ENCODE measurements around the gene DNALI1. TPM values are rescaled to one million over a fixed set of nuclear protein-coding genes. Genes with fewer than 3 reads are reported as not detected.
A peak's percentile ranks its signal among the peaks of the same experiment; 100 is the strongest.

The DNALI1 gene
- 13.2 TPM for total RNA-seq
- long read RNA-seq, transcript DNALI1-201 (6 exons, 2,649 nt), result major isoform, 7 of 13 reads
- long read RNA-seq, partial matches to known transcripts, result 0 of 13 reads
- long read RNA-seq, other reads (novel, unspliced or antisense), result 2 of 13 reads

DNA sequence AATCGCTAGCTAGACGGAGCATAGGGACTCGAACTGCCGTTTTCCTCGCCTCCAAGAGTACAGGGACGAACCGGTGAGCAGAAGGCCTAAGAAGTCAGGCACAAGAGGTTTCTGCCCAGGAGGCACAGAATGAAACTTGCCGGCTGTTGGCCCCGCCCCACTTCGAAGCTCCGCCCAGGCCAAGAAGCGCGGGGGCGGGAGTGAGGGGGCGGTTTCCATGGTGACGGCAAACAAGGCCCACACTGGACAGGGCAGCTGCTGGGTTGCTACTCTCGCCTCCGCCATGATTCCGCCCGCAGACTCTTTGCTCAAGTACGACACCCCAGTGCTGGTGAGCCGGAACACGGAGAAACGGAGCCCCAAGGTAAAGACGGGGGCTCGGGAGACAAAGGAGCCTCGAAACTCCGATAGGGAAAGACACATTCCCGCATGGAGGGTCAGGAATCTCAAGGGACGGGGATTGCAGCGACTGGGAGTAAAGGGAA is at the start of gene DNALI1:
Gene DNALI1, plus strand, starts transcription at position 229 of the 485 bp plus-strand sequence. Its CDS starts 55 bp downstream, at position 284.
- Histone ChIP-seq H3K36me3 (peaks cover 4% of the 10 kb centered on the region), H3K27me3 (no peaks in the 10 kb centered on the region), H3K9me3 (no peaks in the 10 kb centered on the region), H3K4me1 (peaks cover 24% of the 10 kb centered on the region), H3K4me3 (peak within 1 kb of the TSS; percentile 52), H3K27ac (peak within 1 kb of the TSS; percentile 87)
- ATAC-seq (peak; percentile 94), DNase-seq (peak; percentile 94)
- TF ChIP-seq, protein P1, sequence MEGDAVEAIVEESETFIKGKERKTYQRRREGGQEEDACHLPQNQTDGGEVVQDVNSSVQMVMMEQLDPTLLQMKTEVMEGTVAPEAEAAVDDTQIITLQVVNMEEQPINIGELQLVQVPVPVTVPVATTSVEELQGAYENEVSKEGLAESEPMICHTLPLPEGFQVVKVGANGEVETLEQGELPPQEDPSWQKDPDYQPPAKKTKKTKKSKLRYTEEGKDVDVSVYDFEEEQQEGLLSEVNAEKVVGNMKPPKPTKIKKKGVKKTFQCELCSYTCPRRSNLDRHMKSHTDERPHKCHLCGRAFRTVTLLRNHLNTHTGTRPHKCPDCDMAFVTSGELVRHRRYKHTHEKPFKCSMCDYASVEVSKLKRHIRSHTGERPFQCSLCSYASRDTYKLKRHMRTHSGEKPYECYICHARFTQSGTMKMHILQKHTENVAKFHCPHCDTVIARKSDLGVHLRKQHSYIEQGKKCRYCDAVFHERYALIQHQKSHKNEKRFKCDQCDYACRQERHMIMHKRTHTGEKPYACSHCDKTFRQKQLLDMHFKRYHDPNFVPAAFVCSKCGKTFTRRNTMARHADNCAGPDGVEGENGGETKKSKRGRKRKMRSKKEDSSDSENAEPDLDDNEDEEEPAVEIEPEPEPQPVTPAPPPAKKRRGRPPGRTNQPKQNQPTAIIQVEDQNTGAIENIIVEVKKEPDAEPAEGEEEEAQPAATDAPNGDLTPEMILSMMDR (IDR thresholded peaks at IDR 0.05), result no peak
- intact Hi-C loops (cut with DNase I), result no loop called here

DNA sequence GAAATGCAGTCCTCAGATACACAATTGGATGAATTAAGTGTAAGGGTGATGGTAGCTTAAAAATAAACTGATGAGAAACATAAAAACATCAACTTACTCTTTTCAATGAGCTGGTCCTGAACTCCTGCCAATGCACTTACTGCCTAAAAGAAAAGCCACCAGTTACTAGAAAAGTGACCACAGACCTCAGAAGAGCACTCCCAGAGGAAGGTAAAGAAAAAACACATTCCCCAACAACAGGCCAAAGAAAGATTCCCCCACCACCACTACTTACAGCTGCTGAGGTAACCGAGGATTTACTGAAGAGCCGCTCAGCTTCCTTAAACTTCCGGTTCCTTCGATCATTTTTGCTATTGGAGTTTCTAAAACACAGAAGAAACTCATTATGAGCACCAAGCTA is 47.6 kb upstream of the DNALI1 start:
- DNase-seq (no peak), ATAC-seq (no peak)
- peaks cover 74% of the 10 kb centered on the region for H3K36me3 ChIP-seq
- peaks cover 16% of the 10 kb centered on the region for H3K4me1 ChIP-seq
- H3K9me3 ChIP-seq, result no peaks in the 10 kb centered on the region
- no peak overlapping the region for H3K27ac ChIP-seq
- H3K4me3 ChIP-seq, result no peak overlapping the region
- intact Hi-C loops (cut with DNase I), result no loop called here
- no peaks in the 10 kb centered on the region for H3K27me3 ChIP-seq
- TF ChIP-seq, protein P1 (IDR thresholded peaks at IDR 0.05), result no peak

DNA sequence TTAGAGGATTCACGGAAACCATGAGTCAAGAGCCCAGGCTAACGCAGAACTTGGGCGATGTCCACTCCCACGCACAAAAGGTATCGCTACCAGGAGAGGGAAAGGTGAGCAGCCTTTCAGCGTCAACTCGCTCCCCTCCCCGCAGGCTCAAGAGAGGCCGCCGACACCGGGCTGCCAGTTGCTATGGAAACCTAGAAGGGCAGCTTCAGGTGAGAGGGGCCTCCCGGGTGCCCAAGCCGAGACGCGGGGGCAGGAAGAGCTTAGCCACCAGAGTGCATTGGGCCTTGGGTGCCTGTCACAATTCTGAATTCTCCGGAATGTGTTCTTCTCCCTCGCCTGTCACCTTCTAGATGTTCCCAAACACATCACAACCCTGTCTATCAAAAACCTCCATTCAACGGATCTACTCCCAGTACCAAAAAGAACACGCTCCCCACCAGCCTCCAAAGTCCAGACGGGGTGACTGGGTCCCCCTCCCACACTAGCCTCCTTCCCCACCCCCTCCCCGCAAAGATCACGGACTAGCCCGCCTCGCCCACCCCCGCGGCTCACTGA is 42.9 kb upstream of the DNALI1 start:
- ATAC-seq, result peak; percentile 26
- peak overlapping the region; percentile 82 for H3K4me3 ChIP-seq
- DNase-seq, result peak; percentile 73
- H3K27ac ChIP-seq, result peak overlapping the region; percentile 95
- no peaks in the 10 kb centered on the region for H3K27me3 ChIP-seq
- no peaks in the 10 kb centered on the region for H3K9me3 ChIP-seq
- intact Hi-C loops (cut with DNase I), result no loop called here
- H3K4me1 ChIP-seq, result peaks cover 22% of the 10 kb centered on the region
- TF ChIP-seq, protein P1 (IDR thresholded peaks at IDR 0.05), result no peak
- H3K36me3 ChIP-seq, result peaks cover 33% of the 10 kb centered on the region

DNA sequence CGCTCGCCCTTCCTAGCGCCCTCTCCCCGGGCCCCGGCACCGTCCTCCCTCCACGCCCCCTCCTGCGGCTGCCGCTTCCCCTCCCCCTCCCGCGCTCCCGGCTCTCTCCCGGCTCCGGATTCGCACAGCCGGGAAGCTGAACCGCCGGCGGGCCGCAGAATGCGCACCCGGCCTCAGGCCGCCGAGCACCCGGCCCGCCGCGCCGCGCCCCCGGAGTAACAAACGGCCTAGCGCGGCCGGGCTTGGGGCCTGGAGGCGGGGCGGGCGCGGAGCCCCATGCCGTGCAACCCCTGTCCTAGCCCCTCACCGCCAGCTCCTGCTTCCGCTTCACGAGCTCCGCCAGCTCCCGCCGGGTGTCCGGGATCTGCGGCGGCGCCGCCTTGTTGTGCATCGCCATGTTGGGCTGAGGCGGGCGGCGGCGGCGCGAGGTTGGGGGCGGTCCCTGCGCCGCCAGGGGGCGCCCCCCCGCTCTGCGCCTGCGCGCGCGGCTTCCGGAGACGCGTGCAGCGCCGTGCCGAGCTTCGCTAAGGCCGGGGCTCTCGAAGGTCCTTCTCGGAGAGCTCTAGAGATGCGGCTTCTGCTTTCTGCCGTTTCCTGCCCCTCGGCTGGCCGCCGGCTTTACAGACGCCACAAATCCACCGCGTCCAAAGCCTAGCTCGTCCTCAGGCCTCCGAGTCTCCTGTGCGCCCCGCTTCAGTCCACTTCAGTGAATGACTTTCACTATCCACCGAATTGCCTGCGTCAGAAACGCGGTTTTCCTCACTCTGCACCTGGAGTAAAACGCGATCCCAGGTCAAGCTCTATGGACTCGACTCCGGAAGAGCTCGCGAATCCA is 42.2 kb upstream of the DNALI1 start, which contains the start of gene MEAF6:
Gene MEAF6, minus strand, starts transcription at position 417 of the 835 bp plus-strand sequence. Its CDS starts 20 bp downstream, at position 397.
- intact Hi-C loops (cut with DNase I), result no loop called here
- Histone ChIP-seq H3K27me3 (no peaks in the 10 kb centered on the region), H3K9me3 (no peaks in the 10 kb centered on the region), H3K4me1 (peaks cover 22% of the 10 kb centered on the region), H3K27ac (peak within 1 kb of the TSS; percentile 95), H3K36me3 (peaks cover 26% of the 10 kb centered on the region), H3K4me3 (peak within 1 kb of the TSS; percentile 82)
- DNase-seq, result peak; percentile 93
- peak; percentile 99 for ATAC-seq
- TF ChIP-seq, protein P1 (IDR thresholded peaks at IDR 0.05), result peak; percentile 67

DNA sequence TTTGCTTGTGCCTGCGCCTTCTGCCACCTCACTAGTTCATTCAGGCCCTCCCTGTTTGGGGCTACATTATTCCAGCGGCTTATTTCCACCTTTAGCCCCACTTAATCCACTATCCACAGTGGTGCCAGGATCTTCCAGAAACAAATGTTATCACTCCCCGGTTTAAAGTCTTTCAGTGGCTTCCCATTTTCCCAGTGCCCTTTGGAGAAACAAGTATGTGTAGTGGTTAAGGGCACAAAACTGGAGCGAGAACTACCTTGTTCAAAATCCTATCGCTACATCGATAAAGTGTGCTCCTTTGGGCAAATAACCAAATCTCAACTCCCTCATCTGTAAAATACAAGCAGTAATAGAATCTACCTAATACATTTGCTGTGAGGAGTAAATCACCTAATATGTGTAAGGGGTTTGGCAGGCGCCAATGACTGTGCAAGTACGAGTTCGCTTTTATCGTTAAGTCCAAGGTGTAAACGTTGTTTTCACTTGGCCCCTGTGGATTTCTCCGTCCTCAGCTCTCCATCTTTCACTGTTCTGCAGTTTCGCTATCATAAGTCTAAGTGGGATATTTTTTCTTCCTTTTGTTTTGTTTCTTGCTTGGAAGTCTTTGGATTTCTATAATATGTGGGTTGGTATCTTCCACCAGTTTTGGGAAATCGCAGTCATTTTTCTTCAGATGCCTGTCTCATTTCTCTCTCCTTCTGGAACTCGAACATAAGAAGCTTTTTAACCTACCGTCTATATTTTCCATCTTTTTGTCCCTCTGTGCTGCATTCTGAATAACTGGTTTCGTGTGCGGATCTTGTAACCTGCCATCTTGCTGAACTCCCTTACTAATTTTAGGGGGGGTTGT is 41.3 kb upstream of the DNALI1 start:
- Histone ChIP-seq H3K27me3 (no peaks in the 10 kb centered on the region), H3K4me1 (peaks cover 22% of the 10 kb centered on the region), H3K27ac (peak overlapping the region; percentile 95), H3K9me3 (no peaks in the 10 kb centered on the region), H3K36me3 (peaks cover 21% of the 10 kb centered on the region), H3K4me3 (peak overlapping the region; percentile 82)
- TF ChIP-seq, protein P1 (IDR thresholded peaks at IDR 0.05), result no peak
- DNase-seq, result no peak
- intact Hi-C loops (cut with DNase I), result no loop called here
- ATAC-seq, result no peak

All from upper lobe of right lung (tissue), 1 donor.